ENCODE measurements around the gene CTR9. TPM values are rescaled to one million over a fixed set of nuclear protein-coding genes. Genes with fewer than 3 reads are reported as not detected.

The CTR9 gene
- total RNA-seq, 4 donors from 2014 or later: 20.3 to 28.7 (median 22.7) TPM

DNA sequence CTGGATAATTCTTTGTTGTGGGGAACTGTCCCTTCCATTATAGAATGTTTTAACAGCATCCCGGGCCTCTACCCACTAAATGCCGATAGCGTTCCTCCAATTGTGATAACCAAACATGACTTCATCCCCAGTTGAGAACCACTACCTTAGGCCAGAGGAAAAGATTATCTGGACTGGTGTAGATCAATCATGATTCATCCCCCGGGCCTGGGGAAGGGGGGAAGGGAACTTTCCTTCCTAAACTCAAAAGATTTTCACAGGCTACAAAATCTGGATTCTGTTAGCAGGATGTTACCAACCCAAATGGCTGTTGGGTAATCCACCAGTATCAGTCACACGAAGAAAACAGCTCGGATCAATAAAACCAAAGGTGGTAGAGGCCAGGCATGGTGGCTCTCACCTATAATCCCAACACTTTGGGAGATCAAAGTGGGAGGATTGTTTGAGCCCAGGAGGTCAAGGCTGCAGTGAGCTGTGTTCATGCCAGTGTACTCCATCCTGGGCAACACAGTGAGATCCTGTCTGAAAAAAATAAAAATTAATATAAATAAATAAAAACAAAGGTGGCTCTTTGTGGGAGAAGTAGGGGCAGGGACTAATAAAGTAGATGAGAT lies 10.1 kb downstream of the CTR9 start:
- no peak for TF ChIP-seq CTCF (IDR thresholded peaks at IDR 0.05; ENCODE audit: low read depth)

- no peak for TF ChIP-seq CTCF (IDR thresholded peaks at IDR 0.05; ENCODE audit: low read depth)
Measured at GRCh38 chr11:10762185-10762584, 11.1 kb downstream of the CTR9 start.

DNA sequence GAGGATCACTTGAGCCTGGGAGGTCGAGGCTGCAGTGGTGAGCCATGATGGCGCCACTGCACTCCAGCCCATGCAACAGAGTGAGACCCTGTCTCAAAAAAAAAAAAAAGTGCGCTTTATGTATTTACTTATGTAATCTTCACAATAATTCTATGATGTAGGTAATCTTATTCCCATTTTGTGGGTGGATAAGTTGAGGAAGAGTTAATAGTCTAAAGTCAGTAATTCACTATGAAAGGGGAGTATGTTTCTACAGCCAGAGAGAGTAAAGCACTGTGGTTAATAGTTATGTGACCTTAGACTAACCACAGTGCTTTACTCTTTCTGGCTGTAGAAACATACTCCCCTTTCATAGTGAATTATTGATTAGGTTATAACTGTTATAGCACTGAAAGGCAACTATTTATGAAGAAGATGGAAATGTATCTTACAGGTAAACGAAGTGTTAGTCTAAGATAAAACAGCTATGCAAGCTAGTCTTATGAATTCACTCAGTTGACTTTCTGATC lies 11.9 kb downstream of the CTR9 start:
- TF ChIP-seq CTCF (IDR thresholded peaks at IDR 0.05; ENCODE audit: low read depth): no peak

- TF ChIP-seq CTCF (IDR thresholded peaks at IDR 0.05; ENCODE audit: low read depth): no peak
Measured at GRCh38 chr11:10763766-10764165, 12.7 kb downstream of the CTR9 start.

DNA sequence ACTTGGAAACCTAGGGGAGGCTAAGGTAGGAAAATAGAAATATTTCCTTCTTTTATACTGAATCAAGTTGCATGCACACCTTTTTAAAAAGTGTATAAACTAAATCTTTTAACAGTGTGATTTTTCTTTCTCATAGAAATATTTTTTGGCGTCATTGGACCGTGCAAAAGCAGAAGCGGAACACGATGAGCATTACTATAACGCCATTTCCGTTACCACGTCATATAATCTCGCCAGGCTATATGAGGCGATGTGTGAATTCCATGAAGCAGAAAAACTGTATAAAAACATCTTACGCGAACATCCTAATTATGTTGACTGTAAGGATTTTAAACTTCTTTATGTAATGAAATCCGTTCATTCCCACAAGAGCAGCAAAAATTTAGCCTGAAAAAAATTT lies 13.4 kb downstream of the CTR9 start:
- no peak for TF ChIP-seq CTCF (IDR thresholded peaks at IDR 0.05; ENCODE audit: low read depth)

GRCh38 chr11:10770626-10771254 lies 19.7 kb downstream of the CTR9 start:
- no peak for TF ChIP-seq CTCF (IDR thresholded peaks at IDR 0.05; ENCODE audit: low read depth)

DNA sequence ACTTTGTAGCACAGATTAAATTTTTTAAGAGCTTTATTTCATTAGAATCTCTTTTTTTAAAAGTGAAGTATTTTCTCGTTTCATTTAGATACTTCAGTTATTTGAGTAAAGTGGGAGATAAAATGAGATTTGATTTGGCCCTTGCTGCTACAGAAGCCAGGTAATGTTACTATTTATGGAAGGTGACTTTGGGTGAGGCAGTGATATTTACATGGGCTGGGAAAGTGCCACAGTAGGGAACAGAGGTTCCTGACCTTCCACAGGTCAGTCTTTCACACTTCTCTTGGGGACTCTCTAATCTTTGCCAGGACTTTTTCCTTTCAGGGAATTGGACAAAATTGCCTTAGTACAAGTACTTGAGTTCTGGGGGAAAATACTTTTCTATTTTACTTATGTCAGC lies 20.4 kb downstream of the CTR9 start:
- no peak for TF ChIP-seq CTCF (IDR thresholded peaks at IDR 0.05; ENCODE audit: low read depth)
